Caco-2 (cell line): ENCODE measurements around the gene CRTC3. TPM values are rescaled to one million over a fixed set of nuclear protein-coding genes. Genes with fewer than 3 reads are reported as not detected.

Experiments
- BruUV-seq: library from RNA; stranded (reverse); fragments of 400-500 nt; replicated peaks from 2 replicates; lab custom pipeline; 2021; lab: Mats Ljungman, UMichigan
- CTCF ChIA-PET: fragments of 300-600 bp; sonication (Branson Sonifier 250); formaldehyde crosslinking; loops from one replicate; lab custom pipeline; 2022; ENCODE audit warnings: antibody characterized with exemption; lab: Charles Lee
- POLR2A ChIA-PET: fragments of 300-600 bp; sonication (Branson Sonifier 250); formaldehyde crosslinking; loops from one replicate; lab custom pipeline; 2022; ENCODE audit warnings: antibody characterized with exemption; lab: Charles Lee
- DNase-seq, 2 experiments: peaks; one replicate each; pipeline versions ENCODE4 v3.0.0 to v3.0.0-alpha.2; 2020 to 2022
- H3K27me3 ChIP-seq: replicated peaks from 2 replicates; pipeline ENCODE4 v1.6.0; 2011; ENCODE audit warnings: low read length; ENCODE audit not compliant: control insufficient read depth, insufficient read depth
- H3K36me3 ChIP-seq: 2 replicates; pipeline ENCODE4 v1.5.1; 2011; ENCODE audit warnings: low read length; ENCODE audit not compliant: control insufficient read depth, insufficient read depth
- H3K4me1 ChIP-seq: fragments of 250-450 bp; sonication (Bioruptor Pico); 2 replicates; pipeline ENCODE4 v1.5.1; 2020; ENCODE audit warnings: mild to moderate bottlenecking
- H3K4me3 ChIP-seq: 2 replicates; pipeline ENCODE4 v1.5.1; 2011; ENCODE audit warnings: low read depth, mild to moderate bottlenecking, control low read depth, low read length
- H3K9me3 ChIP-seq: fragments of 250-450 bp; sonication (Bioruptor Pico); 2 replicates; pipeline ENCODE4 v1.5.1; 2020; ENCODE audit warnings: mild to moderate bottlenecking, moderate library complexity
- H3K27ac Mint-ChIP-seq: one replicate; pipeline ENCODE4 v1.8.0; 2022; ENCODE audit warnings: mixed read lengths; ENCODE audit not compliant: unreplicated experiment
- H3K27me3 Mint-ChIP-seq: one replicate; pipeline ENCODE4 v1.8.0; 2022; ENCODE audit warnings: mixed read lengths; ENCODE audit not compliant: insufficient read depth, unreplicated experiment
- H3K36me3 Mint-ChIP-seq: one replicate; pipeline ENCODE4 v1.8.0; 2022; ENCODE audit warnings: mild to moderate bottlenecking, mixed read lengths; ENCODE audit not compliant: insufficient read depth, unreplicated experiment
- H3K4me1 Mint-ChIP-seq: one replicate; pipeline ENCODE4 v1.8.0; 2022; ENCODE audit warnings: low read depth, mixed read lengths; ENCODE audit not compliant: unreplicated experiment
- H3K4me3 Mint-ChIP-seq: one replicate; pipeline ENCODE4 v1.8.0; 2022; ENCODE audit warnings: mild to moderate bottlenecking, moderate library complexity, mixed read lengths; ENCODE audit not compliant: unreplicated experiment
- H3K9me3 Mint-ChIP-seq: one replicate; pipeline ENCODE4 v1.8.0; 2022; ENCODE audit warnings: mixed read lengths; ENCODE audit not compliant: unreplicated experiment
- intact Hi-C: fragments of 100-400 bp; cut with micrococcal nuclease; formaldehyde crosslinking; loops from one replicate; pipeline ENCODE4 v1.10.0; 2022; ENCODE audit not compliant: unreplicated experiment
- total RNA-seq: library from RNA; stranded (reverse); gene quantifications from 2 replicates; pipeline ENCODE4 v1.2.3, GENCODE V29; 2022
- TF ChIP-seq, protein P1 (sequence below), 2 experiments: fragments of 200-600 bp in 1 of 2; IDR thresholded peaks; 1 replicate in 1 of 2; 2 replicates in 1 of 2; pipeline versions ENCODE4 v1.5.1 to v1.8.0; 2011 to 2022; ENCODE audit warnings: antibody characterized with exemption in 1 of 2, control low read depth in 1 of 2, inconsistent platforms in 1 of 2, low read depth in 1 of 2, low read length in 1 of 2, mild to moderate bottlenecking in 1 of 2, moderate library complexity in 1 of 2; ENCODE audit not compliant: insufficient read depth in 1 of 2, severe bottlenecking in 1 of 2, unreplicated experiment in 1 of 2

The CRTC3 gene
- total RNA-seq, 1 experiment from 2014 or later: 35.0 TPM

DNA sequence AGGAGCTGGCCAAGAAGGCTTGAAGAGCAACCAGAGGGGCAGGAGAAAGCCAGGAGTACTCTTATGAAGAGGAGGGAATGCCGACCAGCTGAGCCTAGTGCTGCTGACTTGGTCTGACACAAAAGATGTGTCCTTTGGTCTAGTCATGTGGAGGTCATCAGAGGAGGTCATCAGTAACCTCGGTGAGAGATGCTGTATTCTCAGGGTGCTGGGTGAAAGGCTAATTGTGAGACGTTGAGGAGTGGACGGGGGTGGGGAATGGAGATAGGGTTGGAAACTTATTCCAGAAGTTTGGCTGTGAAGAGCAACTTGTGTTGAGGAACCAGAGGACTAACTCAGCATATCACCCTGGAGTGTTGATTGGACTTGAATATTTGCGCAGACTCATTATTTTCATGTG lies 5.5 kb downstream of the CRTC3 start:
- Histone ChIP-seq H3K27me3 (no peaks in the 10 kb centered on the region), H3K36me3 (no peaks in the 10 kb centered on the region; the same call in 1 of the 2 replicates), H3K4me3 (no peak overlapping the region), H3K9me3 (no peaks in the 10 kb centered on the region), H3K4me1 (peaks cover 23% of the 10 kb centered on the region)
- Mint-ChIP-seq H3K27me3 (no peaks in the 10 kb centered on the region), H3K9me3 (no peaks in the 10 kb centered on the region), H3K27ac (no peak overlapping the region), H3K36me3 (peaks cover 6% of the 10 kb centered on the region), H3K4me1 (peaks cover 26% of the 10 kb centered on the region), H3K4me3 (no peak overlapping the region)
- no TSS peak for BruUV-seq
- intact Hi-C loops: no loop called here
- no peak for DNase-seq
- TF ChIP-seq, protein P1, sequence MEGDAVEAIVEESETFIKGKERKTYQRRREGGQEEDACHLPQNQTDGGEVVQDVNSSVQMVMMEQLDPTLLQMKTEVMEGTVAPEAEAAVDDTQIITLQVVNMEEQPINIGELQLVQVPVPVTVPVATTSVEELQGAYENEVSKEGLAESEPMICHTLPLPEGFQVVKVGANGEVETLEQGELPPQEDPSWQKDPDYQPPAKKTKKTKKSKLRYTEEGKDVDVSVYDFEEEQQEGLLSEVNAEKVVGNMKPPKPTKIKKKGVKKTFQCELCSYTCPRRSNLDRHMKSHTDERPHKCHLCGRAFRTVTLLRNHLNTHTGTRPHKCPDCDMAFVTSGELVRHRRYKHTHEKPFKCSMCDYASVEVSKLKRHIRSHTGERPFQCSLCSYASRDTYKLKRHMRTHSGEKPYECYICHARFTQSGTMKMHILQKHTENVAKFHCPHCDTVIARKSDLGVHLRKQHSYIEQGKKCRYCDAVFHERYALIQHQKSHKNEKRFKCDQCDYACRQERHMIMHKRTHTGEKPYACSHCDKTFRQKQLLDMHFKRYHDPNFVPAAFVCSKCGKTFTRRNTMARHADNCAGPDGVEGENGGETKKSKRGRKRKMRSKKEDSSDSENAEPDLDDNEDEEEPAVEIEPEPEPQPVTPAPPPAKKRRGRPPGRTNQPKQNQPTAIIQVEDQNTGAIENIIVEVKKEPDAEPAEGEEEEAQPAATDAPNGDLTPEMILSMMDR (IDR thresholded peaks at IDR 0.05; ENCODE audit: insufficient read depth in 1 of 2, low read depth in 1 of 2, low read length in 1 of 2, severe bottlenecking in 1 of 2, unreplicated experiment in 1 of 2): no peak
- POLR2A ChIA-PET: no interaction called here
- CTCF ChIA-PET: interaction anchor here (0.6 kb wide), 1 partner anchor 351 kb away, joined by 3 read pairs; no protein-coding TSS in a partner anchor

DNA sequence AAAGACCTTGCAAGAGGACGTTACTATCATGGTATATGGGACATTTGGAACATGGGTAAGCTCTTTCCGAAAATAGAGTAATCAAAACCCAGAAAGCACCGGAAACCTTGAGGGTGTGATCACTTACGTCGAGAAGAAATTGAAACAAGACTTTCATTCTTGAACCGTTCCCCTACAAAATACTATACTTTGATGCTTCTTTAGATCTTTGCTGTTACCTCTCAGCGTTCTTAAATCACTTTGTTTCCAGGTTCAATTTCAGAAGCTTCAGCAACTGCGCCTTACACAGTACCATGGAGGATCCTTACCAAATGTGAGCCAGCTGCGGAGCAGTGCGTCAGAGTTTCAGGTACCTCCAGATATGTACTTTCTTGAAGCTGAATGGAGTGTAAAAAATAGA lies 10.1 kb downstream of the CRTC3 start:
- H3K36me3 ChIP-seq: no peaks in the 10 kb centered on the region
- H3K27ac Mint-ChIP-seq: no peak overlapping the region
- TF ChIP-seq, protein P1 (IDR thresholded peaks at IDR 0.05; ENCODE audit: insufficient read depth in 1 of 2, low read depth in 1 of 2, low read length in 1 of 2, severe bottlenecking in 1 of 2, unreplicated experiment in 1 of 2): no peak
- ChIA-PET POLR2A (interaction anchor here (0.6 kb wide), 1 partner anchor 57 kb away, joined by 3 read pairs; no protein-coding TSS in a partner anchor), CTCF (no interaction called here)
- no peak for DNase-seq
- H3K9me3 ChIP-seq: no peaks in the 10 kb centered on the region
- H3K27me3 ChIP-seq: no peaks in the 10 kb centered on the region
- H3K4me1 ChIP-seq: peaks cover 23% of the 10 kb centered on the region
- H3K36me3 Mint-ChIP-seq: no peaks in the 10 kb centered on the region
- H3K27me3 Mint-ChIP-seq: no peaks in the 10 kb centered on the region
- H3K9me3 Mint-ChIP-seq: no peaks in the 10 kb centered on the region
- H3K4me1 Mint-ChIP-seq: peaks cover 17% of the 10 kb centered on the region
- BruUV-seq: no TSS peak
- H3K4me3 ChIP-seq: no peak overlapping the region
- H3K4me3 Mint-ChIP-seq: no peak overlapping the region
- intact Hi-C loops: no loop called here

DNA sequence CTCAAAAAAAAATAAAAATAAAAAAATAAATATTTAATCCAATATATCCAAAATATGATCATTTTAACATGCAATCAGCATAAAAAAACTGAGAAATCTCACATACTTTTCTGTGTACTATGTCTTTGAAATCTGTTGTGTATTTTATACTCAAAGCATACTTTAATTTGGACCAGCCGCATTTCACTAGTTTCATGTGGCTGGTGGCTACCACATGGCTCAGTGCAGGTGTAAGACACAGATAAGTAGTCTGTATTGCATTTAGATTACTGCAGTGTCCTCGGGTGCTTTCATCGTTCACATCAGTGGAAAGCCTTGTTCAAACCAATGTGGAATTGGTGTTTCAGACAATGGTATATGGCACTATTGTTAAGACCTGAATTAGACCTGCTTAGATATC lies 11.0 kb downstream of the CRTC3 start:
- ChIA-PET POLR2A (no interaction called here), CTCF (no interaction called here)
- no peaks in the 10 kb centered on the region for H3K9me3 Mint-ChIP-seq
- Histone ChIP-seq H3K27me3 (no peaks in the 10 kb centered on the region), H3K9me3 (no peaks in the 10 kb centered on the region), H3K4me1 (peaks cover 13% of the 10 kb centered on the region), H3K36me3 (no peaks in the 10 kb centered on the region), H3K4me3 (no peak overlapping the region)
- H3K27ac Mint-ChIP-seq: no peak overlapping the region
- no TSS peak for BruUV-seq
- no peak for DNase-seq
- H3K27me3 Mint-ChIP-seq: no peaks in the 10 kb centered on the region
- peaks cover 7% of the 10 kb centered on the region for H3K4me1 Mint-ChIP-seq
- H3K4me3 Mint-ChIP-seq: no peak overlapping the region
- intact Hi-C loops: no loop called here
- H3K36me3 Mint-ChIP-seq: no peaks in the 10 kb centered on the region
- TF ChIP-seq, protein P1 (IDR thresholded peaks at IDR 0.05; ENCODE audit: insufficient read depth in 1 of 2, low read depth in 1 of 2, low read length in 1 of 2, severe bottlenecking in 1 of 2, unreplicated experiment in 1 of 2): no peak
